Liver (tissue), 9 donors: ENCODE measurements around the gene PCDHGA6. TPM values are rescaled to one million over a fixed set of nuclear protein-coding genes. Genes with fewer than 3 reads are reported as not detected.
A peak's percentile ranks its signal among the peaks of the same experiment; 100 is the strongest.
"Not testable (repeated sequence)": the region's sequence is repeated elsewhere in the genome, so short reads cannot be mapped to it uniquely, and the experiment has no call there.

Source experiments
- DNase-seq: peaks from one replicate; pipeline ENCODE4 v3.0.0-alpha.2; 2017; ENCODE audit warnings: low spot score
- H3K27ac ChIP-seq, 2 donors: one replicate each; pipeline ENCODE4 v1.7.0; 2013; ENCODE audit warnings: inconsistent platforms in 2 of 2, low read length in 2 of 2, control low read depth in 1 of 2, low read depth in 1 of 2, mild to moderate bottlenecking in 1 of 2
- H3K27me3 ChIP-seq, 4 donors: one replicate each; pipeline versions ENCODE4 v1.6.1 to v1.7.0; 2013; ENCODE audit warnings: low read length in 3 of 4, inconsistent platforms in 1 of 4, mild to moderate bottlenecking in 1 of 4, moderate library complexity in 1 of 4; ENCODE audit not compliant: control insufficient read depth in 4 of 4, insufficient read depth in 4 of 4
- H3K36me3 ChIP-seq, 4 donors: one replicate each; pipeline versions ENCODE4 v1.6.1 to v1.7.0; 2013; ENCODE audit warnings: low read length in 3 of 4, mild to moderate bottlenecking in 3 of 4, low read depth in 1 of 4, moderate library complexity in 1 of 4; ENCODE audit not compliant: control insufficient read depth in 4 of 4, insufficient read depth in 3 of 4
- H3K4me1 ChIP-seq, 4 donors: one replicate each; pipeline versions ENCODE4 v1.6.1 to v1.7.0; 2013; ENCODE audit warnings: low read length in 3 of 4, mild to moderate bottlenecking in 3 of 4, moderate library complexity in 1 of 4; ENCODE audit not compliant: control insufficient read depth in 4 of 4, insufficient read depth in 4 of 4
- H3K4me3 ChIP-seq, 3 donors: one replicate each; pipeline versions ENCODE4 v1.6.1 to v1.7.0; 2013; ENCODE audit warnings: low read length in 3 of 3, control low read depth in 1 of 3, low read depth in 1 of 3, mild to moderate bottlenecking in 1 of 3
- H3K9ac ChIP-seq, 2 donors: one replicate each; pipeline ENCODE4 v1.7.0; 2013; ENCODE audit warnings: low read length in 2 of 2, mild to moderate bottlenecking in 2 of 2, moderate library complexity in 2 of 2, control low read depth in 1 of 2, low read depth in 1 of 2
- H3K9me3 ChIP-seq, 4 donors: one replicate each; pipeline versions ENCODE4 v1.6.1 to v1.7.0; 2013; ENCODE audit warnings: low read length in 3 of 4; ENCODE audit not compliant: control insufficient read depth in 4 of 4
- ATF3 ChIP-seq: IDR thresholded peaks from 2 replicates; pipeline ENCODE4 v1.6.1; 2016; ENCODE audit warnings: antibody characterized with exemption
- CTCF ChIP-seq: fragments of 150-350 bp; IDR thresholded peaks from 2 replicates; pipeline ENCODE4 v1.5.1; 2017; ENCODE audit warnings: improper control_type of control experiment, low read depth, low read length; ENCODE audit not compliant: missing input control
- EGR1 ChIP-seq, 2 donors: IDR thresholded peaks; 2 replicates each; pipeline ENCODE4 v1.6.1; 2016 to 2018; ENCODE audit warnings: antibody characterized with exemption in 2 of 2, low read depth in 2 of 2
- HNF4A ChIP-seq, 2 donors: conservative IDR thresholded peaks; 2 replicates each; pipeline ENCODE4 v1.6.1; 2016; ENCODE audit warnings: antibody characterized with exemption in 2 of 2, mild to moderate bottlenecking in 2 of 2
- RAD21 ChIP-seq, 2 donors: IDR thresholded peaks; 2 replicates each; pipeline ENCODE4 v1.6.1; 2016; ENCODE audit warnings: antibody characterized with exemption in 2 of 2, mild to moderate bottlenecking in 2 of 2
- REST ChIP-seq: IDR thresholded peaks from 2 replicates; pipeline ENCODE4 v1.6.1; 2016; ENCODE audit warnings: antibody characterized with exemption, mild to moderate bottlenecking
- TAF1 ChIP-seq: conservative IDR thresholded peaks from 2 replicates; pipeline ENCODE4 v1.6.1; 2016; ENCODE audit warnings: antibody characterized with exemption, mild to moderate bottlenecking
- ZBTB33 ChIP-seq: IDR thresholded peaks from 2 replicates; pipeline ENCODE4 v1.6.1; 2016; ENCODE audit warnings: antibody characterized with exemption
- WGBS: extraction: QIAGEN DNeasy Blood & Tissue Kit; methylation state at CpG from one replicate; pipeline ENCODE4 v1.1.7; 2013; 5-methylcytosine and 5-hydroxymethylcytosine counted together
- polyA plus RNA-seq, 2 donors: library from polyadenylated mRNA; stranded (reverse) in 1 of 2; unstranded in 1 of 2; fragments of 200-250 nt in 1 of 2; fragments of >200 nt in 1 of 2; fragmentation: Nextera tagmentation in 1 of 2; extraction: Ambion mirVana in 1 of 2; gene quantifications; one replicate each; pipeline versions ENCODE4 v1.2.1 to v1.2.3, GENCODE V29; 2013 to 2015
- total RNA-seq, 2 donors: library from RNA; depleted of rRNA; stranded (reverse); fragments of >200 nt; gene quantifications; one replicate each; pipeline ENCODE4 v1.2.3, GENCODE V29; 2014
- donor health status: healthy.
- donor health status: healthy.
- donor health status: healthy.
- donor health status: healthy.
- donor health status: healthy.

PCDHGA6 gene
- total and polyA plus RNA-seq, 4 donors: 0.08 to 0.67 (median 0.28) TPM

- H3K4me3 ChIP-seq: peak within 1 kb of the TSS; percentile 40 to 73 (median 49)
- not testable (repeated sequence) for H3K27ac ChIP-seq, H3K36me3 ChIP-seq, H3K9ac ChIP-seq, H3K4me1 ChIP-seq, H3K27me3 ChIP-seq
- DNase-seq: peak; percentile 58
- peak; percentile 76 for TF ChIP-seq CTCF
- TF ChIP-seq RAD21 (IDR thresholded peaks at IDR 0.05): peak; percentile 74 to 80
- WGBS: 12% methylated on average over 50 of the region's 51 CpGs
- H3K9me3 ChIP-seq: peaks cover 17 to 57% (median 30%) of the 10 kb centered on the region in 4 donors
Observed at GRCh38 chr5:141407790-141408505, 34.3 kb downstream of the PCDHGA6 start, which contains the start of gene PCDHGB6. PCDHGB6 (plus strand) TSS chr5:141408021; CDS start chr5:141408203, 182 bp downstream.

GRCh38 chr5:141409598-141410306 lies 36.1 kb downstream of the PCDHGA6 start:
- peaks cover 0 to 2% (median 0%) of the 10 kb centered on the region in 4 donors for H3K27me3 ChIP-seq
- TF ChIP-seq HNF4A (conservative IDR thresholded peaks at IDR 0.05) (no peak), RAD21 (IDR thresholded peaks at IDR 0.05) (no peak), REST (no peak), ATF3 (no peak), EGR1 (IDR thresholded peaks at IDR 0.05; ENCODE audit: low read depth in 2 of 2) (no peak), ZBTB33 (no peak), TAF1 (no peak)
- peaks cover 19 to 59% (median 29%) of the 10 kb centered on the region in 4 donors for H3K9me3 ChIP-seq
- peaks cover 0 to 6% (median 2%) of the 10 kb centered on the region in 4 donors for H3K4me1 ChIP-seq
- peak overlapping the region in 2 of 3 donors; percentile 37 to 73 for H3K4me3 ChIP-seq
- no peak overlapping the region for H3K27ac ChIP-seq
- DNase-seq: no peak
- no peak overlapping the region for H3K9ac ChIP-seq
- whole genome bisulfite sequencing: 39% methylated on average over 64 of the region's 64 CpGs
- no peaks in the 10 kb centered on the region for H3K36me3 ChIP-seq
